Neuronal stem cell (in vitro differentiated cells): ENCODE measurements around the gene NDUFB4.
"Not testable (repeated sequence)": the region's sequence is repeated elsewhere in the genome, so short reads cannot be mapped to it uniquely, and the experiment has no call there.

Source experiments
- DNase-seq: peaks from one replicate; pipeline ENCODE4 v3.0.0-alpha.2; 2013; ENCODE audit warnings: low spot score
- H2AFZ ChIP-seq: one replicate; pipeline ENCODE4 v1.6.1; 2013; ENCODE audit warnings: mild to moderate bottlenecking, low read length, inconsistent platforms
- H2AK5ac ChIP-seq: 2 replicates; pipeline ENCODE4 v1.6.1; 2013; ENCODE audit warnings: low read depth, mild to moderate bottlenecking, inconsistent platforms, low read length, moderate library complexity, mixed read lengths
- H2BK120ac ChIP-seq: 2 replicates; pipeline ENCODE4 v1.6.1; 2013; ENCODE audit warnings: low read depth, mild to moderate bottlenecking, inconsistent platforms, low read length, moderate library complexity, mixed read lengths
- H2BK12ac ChIP-seq: one replicate; pipeline ENCODE4 v1.6.1; 2013; ENCODE audit warnings: low read length, inconsistent platforms
- H2BK15ac ChIP-seq: 2 replicates; pipeline ENCODE4 v1.6.1; 2013; ENCODE audit warnings: mild to moderate bottlenecking, low read length, inconsistent platforms, mixed read lengths
- H2BK5ac ChIP-seq: one replicate; pipeline ENCODE4 v1.6.1; 2013; ENCODE audit warnings: inconsistent platforms, mild to moderate bottlenecking, low read length, moderate library complexity
- H3K14ac ChIP-seq: one replicate; pipeline ENCODE4 v1.6.1; 2013; ENCODE audit warnings: low read length, inconsistent platforms
- H3K18ac ChIP-seq: 2 replicates; pipeline ENCODE4 v1.6.1; 2013; ENCODE audit warnings: low read length, inconsistent platforms
- H3K23ac ChIP-seq: 2 replicates; pipeline ENCODE4 v1.6.1; 2013; ENCODE audit warnings: low read depth, mild to moderate bottlenecking, mixed read lengths, low read length, inconsistent platforms; ENCODE audit not compliant: poor library complexity
- H3K27ac ChIP-seq: replicated peaks from 3 replicates; pipeline ENCODE4 v1.5.1; 2013; ENCODE audit warnings: low read length, inconsistent platforms
- H3K27me3 ChIP-seq, 3 experiments: 2 replicates each; pipeline ENCODE4 v1.6.1; 2013; ENCODE audit warnings: low read length in 3 of 3, mild to moderate bottlenecking in 2 of 3, inconsistent platforms in 1 of 3, low read depth in 1 of 3, mixed read lengths in 1 of 3, moderate library complexity in 1 of 3; ENCODE audit not compliant: control insufficient read depth in 3 of 3, insufficient read depth in 3 of 3
- H3K36me3 ChIP-seq, 2 donors: replicated peaks in 1 of 2; 2 replicates each; pipeline ENCODE4 v1.6.1; 2013; ENCODE audit warnings: low read length in 2 of 2; ENCODE audit not compliant: control insufficient read depth in 2 of 2, insufficient read depth in 2 of 2
- H3K4ac ChIP-seq: 2 replicates; pipeline ENCODE4 v1.6.1; 2013; ENCODE audit warnings: inconsistent platforms, mild to moderate bottlenecking, low read length, moderate library complexity
- H3K4me1 ChIP-seq, 2 donors: 1 replicate in 1 of 2; 2 replicates in 1 of 2; pipeline ENCODE4 v1.6.1; 2013; ENCODE audit warnings: low read length in 2 of 2, low read depth in 1 of 2; ENCODE audit not compliant: control insufficient read depth in 2 of 2, insufficient read depth in 1 of 2
- H3K4me2 ChIP-seq: one replicate; pipeline ENCODE4 v1.6.1; 2013; ENCODE audit warnings: mild to moderate bottlenecking, low read length, inconsistent platforms; ENCODE audit not compliant: insufficient read depth, poor library complexity, severe bottlenecking
- H3K4me3 ChIP-seq, 2 donors: 2 replicates each; pipeline ENCODE4 v1.5.1; 2013; ENCODE audit warnings: low read length in 2 of 2, mild to moderate bottlenecking in 2 of 2, inconsistent platforms in 1 of 2, moderate library complexity in 1 of 2
- H3K79me1 ChIP-seq: one replicate; pipeline ENCODE4 v1.6.1; 2013; ENCODE audit warnings: low read depth, mild to moderate bottlenecking, inconsistent platforms, low read length, moderate library complexity
- H3K9ac ChIP-seq: one replicate; pipeline ENCODE4 v1.6.1; 2013; ENCODE audit warnings: mild to moderate bottlenecking, low read depth, low read length, inconsistent platforms; ENCODE audit not compliant: poor library complexity
- H3K9me3 ChIP-seq, 2 donors: replicated peaks in 1 of 2; 2 replicates each; pipeline versions ENCODE3 to v1.6.1; 2013; ENCODE audit warnings: low read length in 2 of 2, mild to moderate bottlenecking in 2 of 2, inconsistent platforms in 1 of 2, low read depth in 1 of 2, mixed read lengths in 1 of 2, moderate library complexity in 1 of 2; ENCODE audit not compliant: control insufficient read depth in 2 of 2, insufficient read depth in 1 of 2
- H4K8ac ChIP-seq: one replicate; pipeline ENCODE4 v1.6.1; 2013; ENCODE audit warnings: low read depth, mild to moderate bottlenecking, inconsistent platforms, low read length, moderate library complexity
- H4K91ac ChIP-seq: one replicate; pipeline ENCODE4 v1.6.1; 2013; ENCODE audit warnings: low read length, low read depth, mild to moderate bottlenecking, inconsistent platforms; ENCODE audit not compliant: poor library complexity
- WGBS, 2 donors: extraction: QIAGEN DNeasy Blood & Tissue Kit; methylation state at CpG; one replicate each; pipeline ENCODE4 v1.1.7; 2013; ENCODE audit warnings: missing lambda C conversion rate in 2 of 2, mixed read lengths in 1 of 2; ENCODE audit not compliant: insufficient read length in 2 of 2, insufficient replicate concordance in 1 of 2; ENCODE audit errors: extremely low coverage in 2 of 2; 5-methylcytosine and 5-hydroxymethylcytosine counted together

The NDUFB4 gene

DNA sequence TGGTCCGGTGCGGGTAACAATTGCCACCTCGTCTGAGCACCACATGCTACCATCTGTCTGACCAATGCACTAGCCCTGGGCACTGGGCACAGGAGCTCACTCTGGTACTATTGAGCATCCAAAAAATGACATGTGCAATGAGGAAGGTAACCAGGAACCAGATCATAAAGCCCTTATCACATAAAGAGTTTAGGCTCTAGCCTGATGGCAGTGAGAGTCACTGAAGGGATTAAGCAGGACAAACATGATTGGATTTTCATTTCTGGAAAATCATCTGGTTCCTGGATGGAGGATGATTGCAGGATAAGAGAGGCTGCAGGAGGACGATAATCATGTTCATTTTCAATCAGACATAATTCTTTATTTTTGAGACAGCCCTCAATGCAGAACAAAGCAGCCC, 12.4 kb downstream of the NDUFB4 start:
- H3K14ac ChIP-seq: no peak overlapping the region
- H3K36me3 ChIP-seq: no peaks in the 10 kb centered on the region
- H3K79me1 ChIP-seq: no peaks in the 10 kb centered on the region
- no peak overlapping the region for H3K27ac ChIP-seq
- no peak overlapping the region for H3K4ac ChIP-seq
- H2BK5ac ChIP-seq: no peak overlapping the region
- H3K9me3 ChIP-seq: no peaks in the 10 kb centered on the region
- no peak overlapping the region for H4K91ac ChIP-seq
- H2AFZ ChIP-seq: no peak overlapping the region
- no peak overlapping the region for H3K4me3 ChIP-seq
- no peak overlapping the region for H3K9ac ChIP-seq
- WGBS, 2 donors: no CpG with 5 or more reads among the region's 4 CpGs
- no peak overlapping the region for H2BK12ac ChIP-seq
- no peak overlapping the region for H4K8ac ChIP-seq
- H3K27me3 ChIP-seq: no peaks in the 10 kb centered on the region
- H3K4me1 ChIP-seq: no peaks in the 10 kb centered on the region
- DNase-seq: no peak
- H2BK15ac ChIP-seq: no peak overlapping the region
- H2BK120ac ChIP-seq: no peak overlapping the region
- no peak overlapping the region for H2AK5ac ChIP-seq
- H3K23ac ChIP-seq: no peak overlapping the region
- no peak overlapping the region for H3K18ac ChIP-seq
- H3K4me2 ChIP-seq: no peak overlapping the region

- Histone ChIP-seq H3K36me3 (no peaks in the 10 kb centered on the region), H3K4ac (no peak overlapping the region), H3K4me1 (no peaks in the 10 kb centered on the region), H2AFZ (no peak overlapping the region), H3K4me3 (no peak overlapping the region), H3K18ac (no peak overlapping the region), H2BK120ac (no peak overlapping the region), H3K23ac (no peak overlapping the region), H3K27ac (no peak overlapping the region), H2BK12ac (no peak overlapping the region), H3K4me2 (no peak overlapping the region), H2AK5ac (no peak overlapping the region), H3K79me1 (no peaks in the 10 kb centered on the region), H3K14ac (no peak overlapping the region), H3K9me3 (no peaks in the 10 kb centered on the region), H2BK15ac (no peak overlapping the region), H2BK5ac (no peak overlapping the region), H4K8ac (no peak overlapping the region), H4K91ac (no peak overlapping the region), H3K27me3 (no peaks in the 10 kb centered on the region), H3K9ac (no peak overlapping the region)
- no peak for DNase-seq
- WGBS, 2 donors: no CpG with 5 or more reads among the region's 8 CpGs
Observed at GRCh38 chr3:120614765-120615164, 18.6 kb downstream of the NDUFB4 start.

DNA sequence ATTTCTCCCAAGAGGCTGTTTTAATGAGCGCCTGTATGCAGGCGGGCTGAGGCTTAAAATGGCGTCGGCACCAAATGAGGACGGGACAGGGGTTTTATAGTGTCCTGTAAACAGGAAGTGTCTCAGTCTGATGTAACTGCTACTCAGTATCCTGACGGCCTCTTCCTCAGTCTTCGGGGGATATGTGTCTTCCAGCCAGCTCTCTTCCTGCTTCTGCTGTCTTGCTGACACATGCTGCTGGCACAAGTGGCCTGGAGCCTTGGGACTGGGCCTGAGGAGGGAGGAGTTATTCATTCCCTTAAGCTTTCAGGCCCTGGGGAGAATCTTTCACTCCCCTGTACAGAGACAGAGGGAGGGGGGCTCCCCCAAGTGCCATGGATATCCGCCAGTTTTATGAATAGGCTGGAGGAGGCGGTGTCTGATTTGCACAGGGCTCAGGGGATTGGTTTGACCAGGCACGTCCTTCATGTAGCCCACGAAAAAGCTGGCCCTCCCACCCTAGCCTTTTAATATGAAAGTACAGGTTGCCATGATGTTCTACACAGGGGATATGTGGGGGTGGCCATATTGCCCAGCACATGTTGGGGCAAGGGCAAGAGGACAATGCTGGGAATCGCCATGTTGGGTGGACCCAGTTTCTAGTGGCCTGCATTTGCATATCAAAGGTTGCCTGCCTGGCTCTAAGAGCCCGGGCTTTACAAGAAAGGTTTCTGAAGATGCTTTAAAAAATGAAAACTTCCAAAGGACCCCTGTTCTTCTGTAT, 19.9 kb downstream of the NDUFB4 start:
- Histone ChIP-seq H3K27ac (no peak overlapping the region), H2AFZ (peak overlapping the region; percentile 85)

DNA sequence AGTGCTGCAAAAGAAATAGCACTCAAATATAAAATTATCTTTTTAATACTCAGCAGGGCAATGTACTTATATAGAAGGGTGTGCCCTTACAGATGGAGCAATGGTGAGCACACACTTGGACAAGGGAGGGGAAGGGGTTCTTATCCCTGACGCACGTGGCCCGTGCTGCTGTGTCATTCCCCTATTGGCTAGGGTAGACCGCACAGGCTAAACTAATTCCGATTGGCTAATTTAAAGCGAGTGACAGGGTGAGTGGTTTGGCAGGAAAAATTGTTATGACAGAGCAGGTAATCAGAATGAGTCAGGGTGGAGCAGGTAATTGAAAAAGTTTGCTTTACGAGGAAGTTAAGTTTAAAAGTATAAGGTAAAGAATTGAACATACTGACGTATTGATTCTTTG, 20.6 kb downstream of the NDUFB4 start:
- H3K79me1 ChIP-seq, H3K18ac ChIP-seq, DNase-seq, H3K27me3 ChIP-seq, H2BK120ac ChIP-seq, H3K36me3 ChIP-seq, H3K9me3 ChIP-seq, H3K23ac ChIP-seq, H3K9ac ChIP-seq, H3K4me1 ChIP-seq, H2BK5ac ChIP-seq, H3K4me3 ChIP-seq, H4K8ac ChIP-seq, H2BK15ac ChIP-seq, H3K14ac ChIP-seq, H3K4ac ChIP-seq, H2BK12ac ChIP-seq, H3K4me2 ChIP-seq, H2AK5ac ChIP-seq, H2AFZ ChIP-seq, H4K91ac ChIP-seq, H3K27ac ChIP-seq: not testable (repeated sequence)
- WGBS, 2 donors: no CpG with 5 or more reads among the region's 8 CpGs

More for the DNA sequence above, 19.9 kb downstream of the NDUFB4 start:
- Histone ChIP-seq H2BK15ac (no peak overlapping the region), H3K9ac (no peak overlapping the region), H3K14ac (no peak overlapping the region), H2BK12ac (no peak overlapping the region), H3K27me3 (no peaks in the 10 kb centered on the region), H4K91ac (no peak overlapping the region), H3K36me3 (no peaks in the 10 kb centered on the region), H3K9me3 (no peaks in the 10 kb centered on the region), H3K4me1 (no peaks in the 10 kb centered on the region), H2BK5ac (no peak overlapping the region), H3K23ac (no peak overlapping the region), H4K8ac (no peak overlapping the region), H2AK5ac (no peak overlapping the region), H3K4me2 (no peak overlapping the region), H2BK120ac (no peak overlapping the region), H3K4me3 (no peak overlapping the region), H3K4ac (no peak overlapping the region), H3K79me1 (no peaks in the 10 kb centered on the region), H3K18ac (peak overlapping the region; percentile 57)
- WGBS, 2 donors: no CpG with 5 or more reads among the region's 13 CpGs
- no peak for DNase-seq
